ENCODE results near the gene TTBK1.

The TTBK1 gene

GRCh38 chr6:43331891-43332290 is 88.6 kb downstream of the TTBK1 start:
- Histone ChIP-seq H3K4me3 (ENCODE audit: low read depth, low read length) (no peak overlapping the region), H3K36me3 (ENCODE audit: control insufficient read depth, insufficient read depth, low read length) (no peaks in the 10 kb centered on the region), H3K9ac (ENCODE audit: low read depth, low read length) (no peak overlapping the region), H3K27me3 (ENCODE audit: control insufficient read depth, insufficient read depth, low read length) (no peaks in the 10 kb centered on the region), H3K9me3 (ENCODE audit: control insufficient read depth, insufficient read depth, low read length) (no peaks in the 10 kb centered on the region), H3K4me1 (ENCODE audit: control insufficient read depth, insufficient read depth, low read length) (peaks cover 2% of the 10 kb centered on the region)

- no peak overlapping the region for H3K9ac ChIP-seq (ENCODE audit: low read depth, low read length)
- H3K27me3 ChIP-seq (ENCODE audit: control insufficient read depth, insufficient read depth, low read length): no peaks in the 10 kb centered on the region
- no peaks in the 10 kb centered on the region for H3K9me3 ChIP-seq (ENCODE audit: control insufficient read depth, insufficient read depth, low read length)
- H3K36me3 ChIP-seq (ENCODE audit: control insufficient read depth, insufficient read depth, low read length): peaks cover under 1% of the 10 kb centered on the region
- no peak overlapping the region for H3K4me3 ChIP-seq (ENCODE audit: low read depth, low read length)
- H3K4me1 ChIP-seq (ENCODE audit: control insufficient read depth, insufficient read depth, low read length): peaks cover 2% of the 10 kb centered on the region
Measured at GRCh38 chr6:43334466-43335095, 91.3 kb downstream of the TTBK1 start.

GRCh38 chr6:43335469-43335868 is 92.2 kb downstream of the TTBK1 start:
- no peaks in the 10 kb centered on the region for H3K9me3 ChIP-seq (ENCODE audit: control insufficient read depth, insufficient read depth, low read length)
- H3K4me1 ChIP-seq (ENCODE audit: control insufficient read depth, insufficient read depth, low read length): peaks cover 2% of the 10 kb centered on the region
- H3K4me3 ChIP-seq (ENCODE audit: low read depth, low read length): no peak overlapping the region
- H3K9ac ChIP-seq (ENCODE audit: low read depth, low read length): no peak overlapping the region
- peaks cover 4% of the 10 kb centered on the region for H3K36me3 ChIP-seq (ENCODE audit: control insufficient read depth, insufficient read depth, low read length)
- no peaks in the 10 kb centered on the region for H3K27me3 ChIP-seq (ENCODE audit: control insufficient read depth, insufficient read depth, low read length)

- peaks cover 4% of the 10 kb centered on the region for H3K36me3 ChIP-seq (ENCODE audit: control insufficient read depth, insufficient read depth, low read length)
- H3K4me1 ChIP-seq (ENCODE audit: control insufficient read depth, insufficient read depth, low read length): peaks cover 2% of the 10 kb centered on the region
- H3K27me3 ChIP-seq (ENCODE audit: control insufficient read depth, insufficient read depth, low read length): no peaks in the 10 kb centered on the region
- no peak overlapping the region for H3K4me3 ChIP-seq (ENCODE audit: low read depth, low read length)
- no peak overlapping the region for H3K9ac ChIP-seq (ENCODE audit: low read depth, low read length)
- no peaks in the 10 kb centered on the region for H3K9me3 ChIP-seq (ENCODE audit: control insufficient read depth, insufficient read depth, low read length)
Measured at GRCh38 chr6:43336382-43336781, 93.1 kb downstream of the TTBK1 start.

All from iPS-15b (cell line).